CD4-positive, alpha-beta T cell (primary cell): Measurements from ENCODE around the gene PARD6B. TPM values are rescaled to one million over a fixed set of nuclear protein-coding genes. Genes with fewer than 3 reads are reported as not detected.

Experiments used
- ATAC-seq: fragments of 200-7000 bp; cut with Tn5 transposase; one replicate; pipeline ENCODE4 v1.10.0; 2022; ENCODE audit warnings: mild to moderate bottlenecking; ENCODE audit not compliant: poor library complexity
- CTCF ChIA-PET: fragments of 350-600 bp; sonication (Branson Sonifier 250); formaldehyde crosslinking; loops from one replicate; lab custom pipeline; 2021; ENCODE audit warnings: antibody characterized with exemption, inconsistent platforms; lab: Charles Lee
- POLR2A ChIA-PET: fragments of 350-600 bp; sonication (Branson Sonifier 250); formaldehyde crosslinking; loops from one replicate; lab custom pipeline; 2021; ENCODE audit warnings: antibody characterized with exemption, inconsistent platforms; lab: Charles Lee
- DNase-seq, 14 experiments: peaks; one replicate each; pipeline ENCODE4 v3.0.0-alpha.2; 2013 to 2020; ENCODE audit warnings: mixed read lengths in 2 of 14
- H3K27ac ChIP-seq, 2 donors: one replicate each; pipeline versions ENCODE4 v1.5.1 to v1.7.0; 2013; ENCODE audit warnings: low read length in 2 of 2, low read depth in 1 of 2, mild to moderate bottlenecking in 1 of 2
- H3K27me3 ChIP-seq, 2 experiments: 1 replicate in 1 of 2; 2 replicates in 1 of 2; pipeline versions ENCODE4 v1.6.1 to v1.7.0; 2013; ENCODE audit warnings: low read length in 2 of 2, control low read depth in 1 of 2, mild to moderate bottlenecking in 1 of 2, moderate library complexity in 1 of 2; ENCODE audit not compliant: insufficient read depth in 2 of 2, control insufficient read depth in 1 of 2
- H3K36me3 ChIP-seq: one replicate; pipeline ENCODE4 v1.6.1; 2013; ENCODE audit warnings: low read length, control low read depth; ENCODE audit not compliant: insufficient read depth
- H3K4me1 ChIP-seq: one replicate; pipeline ENCODE4 v1.6.1; 2013; ENCODE audit warnings: low read length, control low read depth; ENCODE audit not compliant: insufficient read depth
- H3K4me3 ChIP-seq: one replicate; pipeline ENCODE4 v1.5.1; 2013; ENCODE audit warnings: mild to moderate bottlenecking, low read length, moderate library complexity
- H3K9me3 ChIP-seq, 2 experiments: 1 replicate in 1 of 2; 2 replicates in 1 of 2; pipeline versions ENCODE4 v1.6.1 to v1.7.0; 2013; ENCODE audit warnings: low read length in 2 of 2, mild to moderate bottlenecking in 2 of 2, control low read depth in 1 of 2, moderate library complexity in 1 of 2; ENCODE audit not compliant: control insufficient read depth in 1 of 2, insufficient read depth in 1 of 2
- H3K27ac Mint-ChIP-seq: one replicate; pipeline ENCODE4 v1.8.0; 2020; ENCODE audit warnings: mixed read lengths
- H3K27me3 Mint-ChIP-seq: one replicate; pipeline ENCODE4 v1.8.0; 2021; ENCODE audit warnings: mixed read lengths
- H3K36me3 Mint-ChIP-seq: one replicate; pipeline ENCODE4 v1.8.0; 2021; ENCODE audit warnings: low read depth, mixed read lengths
- H3K4me1 Mint-ChIP-seq: one replicate; pipeline ENCODE4 v1.8.0; 2021; ENCODE audit warnings: low read depth, mixed read lengths
- H3K4me3 Mint-ChIP-seq: one replicate; pipeline ENCODE4 v1.8.0; 2020; ENCODE audit warnings: mild to moderate bottlenecking, mixed read lengths
- H3K9me3 Mint-ChIP-seq: one replicate; pipeline ENCODE4 v1.8.0; 2020; ENCODE audit warnings: mixed read lengths
- CTCF ChIP-seq: fragments of 200-600 bp; IDR thresholded peaks from one replicate; pipeline ENCODE4 v1.8.0; 2022; ENCODE audit warnings: antibody characterized with exemption, mild to moderate bottlenecking
- intact Hi-C, 2 experiments: fragments of 100-400 bp; cut with DNase I in 1 of 2; cut with micrococcal nuclease in 1 of 2; formaldehyde crosslinking; loops; one replicate each; pipeline versions ENCODE4 v1.15.1 to v1.9.0; 2023 to 2025; cut with DNase I, micrococcal nuclease
- total RNA-seq, 174 experiments: library from RNA in 2 of 174; stranded (reverse) in 2 of 174; gene quantifications; one replicate each; pipeline ENCODE4 v1.2.3 and lab custom pipeline; 2021 to 2026

The PARD6B gene
- total RNA-seq, 2 experiments from 2014 or later = 5.6 to 8.2 TPM

- Mint-ChIP-seq H3K9me3 (no peaks in the 10 kb centered on the region), H3K4me1 (peaks cover 49% of the 10 kb centered on the region)
- CTCF ChIA-PET = interaction anchor here (0.7 to 1.1 kb wide), 3 partner anchors 10 to 231 kb away, joined by 3 to 4 read pairs (median 3); no protein-coding TSS in a partner anchor
Measured at GRCh38 chr20:50737352-50737751, 6.0 kb downstream of the PARD6B start.

GRCh38 chr20:50743087-50743486 is 11.7 kb downstream of the PARD6B start:
- no peaks in the 10 kb centered on the region for H3K27me3 Mint-ChIP-seq
- intact Hi-C loops = no loop called here
- H3K27ac Mint-ChIP-seq = no peak overlapping the region
- no peak overlapping the region for H3K4me3 Mint-ChIP-seq
- H3K4me1 Mint-ChIP-seq = peaks cover 23% of the 10 kb centered on the region
- H3K4me3 ChIP-seq = no peak overlapping the region
- H3K36me3 Mint-ChIP-seq = peaks cover 33% of the 10 kb centered on the region
- H3K9me3 ChIP-seq = no peaks in the 10 kb centered on the region
- ChIA-PET CTCF (no interaction called here), POLR2A (no interaction called here)
- no peaks in the 10 kb centered on the region for H3K27me3 ChIP-seq
- H3K36me3 ChIP-seq = no peaks in the 10 kb centered on the region
- H3K27ac ChIP-seq = no peak overlapping the region
- no peaks in the 10 kb centered on the region for H3K9me3 Mint-ChIP-seq
- DNase-seq (no peak), ATAC-seq (no peak)
- no peak for TF ChIP-seq CTCF
- H3K4me1 ChIP-seq = no peaks in the 10 kb centered on the region

More at GRCh38 chr20:50737352-50737751, 6.0 kb downstream of the PARD6B start:
- Histone ChIP-seq H3K9me3 (no peaks in the 10 kb centered on the region), H3K36me3 (peaks cover 6% of the 10 kb centered on the region), H3K4me1 (peaks cover 3% of the 10 kb centered on the region), H3K27ac (no peak overlapping the region), H3K4me3 (no peak overlapping the region), H3K27me3 (no peaks in the 10 kb centered on the region)
- POLR2A ChIA-PET = no interaction called here
- intact Hi-C loops = loop anchor here (10.0 kb wide), 2 partner anchors 623 to 923 kb away; partner anchors contain the start of genes SLC9A8 (in 1 of the 2) and UBE2V1 (in 1 of the 2)
- ATAC-seq (no peak), DNase-seq (no peak)
- Mint-ChIP-seq H3K36me3 (peaks cover 46% of the 10 kb centered on the region), H3K27ac (no peak overlapping the region), H3K27me3 (no peaks in the 10 kb centered on the region), H3K4me3 (no peak overlapping the region)
- no peak for TF ChIP-seq CTCF

DNA sequence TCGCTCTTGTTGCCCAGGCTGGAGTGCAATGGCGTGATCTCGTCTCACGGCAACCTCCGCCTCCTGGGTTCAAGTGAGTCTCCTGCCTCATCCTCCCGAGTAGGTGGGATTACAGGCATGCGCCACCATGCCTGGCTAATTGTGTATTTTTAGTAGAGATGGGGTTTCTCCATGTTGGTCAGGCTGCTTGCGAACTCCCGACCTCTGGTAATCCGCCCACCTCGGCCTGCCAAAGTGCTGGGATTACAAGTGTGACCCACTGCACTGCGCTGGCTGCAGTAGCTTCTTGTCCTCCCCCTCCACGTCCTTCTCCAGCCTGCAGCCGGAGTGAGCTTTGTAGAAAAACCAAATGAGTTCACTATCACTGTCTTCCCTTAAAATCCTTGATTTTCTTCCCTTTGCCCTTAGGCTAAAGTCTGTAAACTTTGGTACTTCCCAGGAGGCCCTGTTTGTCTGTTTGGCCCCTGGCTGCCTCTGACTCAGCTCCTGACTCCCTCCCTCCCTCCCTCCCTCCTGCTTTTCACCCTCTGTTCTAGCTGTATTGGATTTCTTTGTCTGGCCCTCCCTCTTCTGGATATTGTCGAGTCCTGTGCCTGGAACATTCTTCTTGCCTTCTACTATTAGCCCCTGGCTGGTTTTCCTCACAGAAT is 12.9 kb downstream of the PARD6B start:
- H3K9me3 Mint-ChIP-seq = no peaks in the 10 kb centered on the region
- Histone ChIP-seq H3K9me3 (no peaks in the 10 kb centered on the region), H3K27me3 (no peaks in the 10 kb centered on the region), H3K36me3 (no peaks in the 10 kb centered on the region), H3K4me3 (no peak overlapping the region), H3K27ac (no peak overlapping the region), H3K4me1 (no peaks in the 10 kb centered on the region)
- ATAC-seq (no peak), DNase-seq (no peak)
- H3K4me1 Mint-ChIP-seq = peaks cover 26% of the 10 kb centered on the region
- no peak overlapping the region for H3K27ac Mint-ChIP-seq
- ChIA-PET POLR2A (no interaction called here), CTCF (no interaction called here)
- H3K27me3 Mint-ChIP-seq = no peaks in the 10 kb centered on the region
- TF ChIP-seq CTCF = no peak
- peaks cover 25% of the 10 kb centered on the region for H3K36me3 Mint-ChIP-seq
- intact Hi-C loops = no loop called here
- H3K4me3 Mint-ChIP-seq = no peak overlapping the region
